H1 (cell line): ENCODE results near the gene PDE1A. TPM values are rescaled to one million over a fixed set of nuclear protein-coding genes. Genes with fewer than 3 reads are reported as not detected.

Experiments used
- CTCF ChIA-PET: fragments of 300-600 bp; sonication (Branson Sonifier 250); formaldehyde crosslinking; loops from one replicate; lab custom pipeline; 2021; ENCODE audit not compliant: partially characterized antibody; lab: Charles Lee
- POLR2A ChIA-PET: fragments of 300-600 bp; sonication (Branson Sonifier 250); formaldehyde crosslinking; loops from one replicate; lab custom pipeline; 2021; ENCODE audit warnings: inconsistent platforms; ENCODE audit not compliant: partially characterized antibody; lab: Charles Lee
- DNase-seq, 2 experiments: peaks; one replicate each; pipeline versions ENCODE4 v3.0.0 to v3.0.0-alpha.2; 2010 to 2022; ENCODE audit warnings: low spot score in 2 of 2, low read depth in 1 of 2, mixed read lengths in 1 of 2
- FAIRE-seq: peaks from 2 replicates; lab custom pipeline; 2011; peaks lifted over from hg19 to GRCh38; lab: Jason Lieb, UNC
- H2AFZ ChIP-seq: 2 replicates; pipeline ENCODE4 v1.8.1; 2012; ENCODE audit warnings: low read length, inconsistent platforms
- H2AK5ac ChIP-seq: 2 replicates; pipeline ENCODE4 v1.6.1; 2013; ENCODE audit warnings: low read depth, low read length
- H2BK120ac ChIP-seq: replicated peaks from 2 replicates; pipeline ENCODE3; 2013; ENCODE audit warnings: low read depth, low read length, inconsistent platforms
- H2BK12ac ChIP-seq: 2 replicates; pipeline ENCODE4 v1.6.1; 2013; ENCODE audit warnings: low read depth, low read length
- H2BK15ac ChIP-seq: 2 replicates; pipeline ENCODE4 v1.6.1; 2013; ENCODE audit warnings: low read length
- H2BK20ac ChIP-seq: 2 replicates; pipeline ENCODE4 v1.6.1; 2013; ENCODE audit warnings: low read length
- H2BK5ac ChIP-seq: 2 replicates; pipeline ENCODE4 v1.6.1; 2013; ENCODE audit warnings: low read depth, low read length
- H3K14ac ChIP-seq: 2 replicates; pipeline ENCODE4 v1.6.1; 2013; ENCODE audit warnings: inconsistent platforms; ENCODE audit not compliant: insufficient read length
- H3K18ac ChIP-seq: 2 replicates; pipeline ENCODE4 v1.6.1; 2013; ENCODE audit warnings: low read length; ENCODE audit errors: extremely low read depth
- H3K23ac ChIP-seq: 2 replicates; pipeline ENCODE4 v1.6.1; 2013; ENCODE audit warnings: inconsistent platforms; ENCODE audit not compliant: insufficient read length
- H3K23me2 ChIP-seq: 2 replicates; pipeline ENCODE4 v1.6.1; 2013; ENCODE audit warnings: low read depth, low read length
- H3K27ac ChIP-seq: 2 replicates; pipeline ENCODE4 v1.6.1; 2011; ENCODE audit warnings: low read depth, low read length, inconsistent platforms
- H3K27me3 ChIP-seq, 4 experiments: replicated peaks in 1 of 4; 1 replicate in 1 of 4; 2 replicates in 3 of 4; pipeline versions ENCODE4 v1.6.1 to v1.8.1; 2011 to 2013; ENCODE audit warnings: low read length in 3 of 4, mild to moderate bottlenecking in 3 of 4, inconsistent platforms in 2 of 4, mixed read lengths in 2 of 4, moderate library complexity in 1 of 4; ENCODE audit not compliant: control insufficient read depth in 3 of 4, insufficient read depth in 3 of 4; ENCODE audit errors: extremely low read depth in 1 of 4
- H3K36me3 ChIP-seq, 4 experiments: 2 replicates each; pipeline versions ENCODE4 v1.6.1 to v1.8.1; 2011 to 2013; ENCODE audit warnings: mild to moderate bottlenecking in 4 of 4, low read length in 3 of 4, moderate library complexity in 2 of 4, control low read depth in 1 of 4, inconsistent platforms in 1 of 4; ENCODE audit not compliant: insufficient read depth in 4 of 4, control insufficient read depth in 2 of 4
- H3K4ac ChIP-seq: replicated peaks from 2 replicates; pipeline ENCODE3; 2013; ENCODE audit warnings: low read length, low read depth, mixed read lengths, inconsistent platforms; ENCODE audit not compliant: insufficient read length
- H3K4me1 ChIP-seq, 4 experiments: replicated peaks in 1 of 4; 1 replicate in 1 of 4; 2 replicates in 3 of 4; pipeline versions ENCODE4 v1.6.1 to v1.8.1; 2011 to 2013; ENCODE audit warnings: low read length in 3 of 4, inconsistent platforms in 2 of 4, mixed read lengths in 1 of 4; ENCODE audit not compliant: insufficient read depth in 4 of 4, control insufficient read depth in 3 of 4
- H3K4me2 ChIP-seq, 2 experiments: 2 replicates each; pipeline versions ENCODE4 v1.6.1 to v1.8.1; 2011 to 2013; ENCODE audit warnings: low read depth in 2 of 2, low read length in 2 of 2, control low read depth in 1 of 2, inconsistent platforms in 1 of 2, mild to moderate bottlenecking in 1 of 2; ENCODE audit not compliant: insufficient read depth in 1 of 2
- H3K4me3 ChIP-seq, 4 experiments: fragments of 200-600, 300-600 bp in 1 of 4; sonication (generic), shearing (Covaris generic), sonication (Bioruptor Twin) in 1 of 4; 2 replicates each; pipeline versions ENCODE4 v1.5.1 to v1.8.1; 2011 to 2016; ENCODE audit warnings: low read length in 4 of 4, low read depth in 3 of 4, control low read depth in 2 of 4, inconsistent platforms in 2 of 4, mild to moderate bottlenecking in 2 of 4, mixed read lengths in 1 of 4, moderate library complexity in 1 of 4; ENCODE audit not compliant: insufficient read depth in 2 of 4; ENCODE audit errors: extremely low read depth in 1 of 4
- H3K56ac ChIP-seq: replicated peaks from 2 replicates; pipeline ENCODE3; 2013; ENCODE audit warnings: low read depth, mild to moderate bottlenecking, mixed read lengths, low read length, inconsistent platforms; ENCODE audit not compliant: insufficient read length
- H3K79me1 ChIP-seq: 2 replicates; pipeline ENCODE4 v1.6.1; 2013; ENCODE audit warnings: low read depth, low read length, control low read depth
- H3K79me2 ChIP-seq, 2 experiments: 2 replicates each; pipeline versions ENCODE4 v1.6.1 to v1.8.1; 2012 to 2013; ENCODE audit warnings: low read length in 2 of 2, mild to moderate bottlenecking in 2 of 2, inconsistent platforms in 1 of 2; ENCODE audit not compliant: insufficient read depth in 2 of 2, control insufficient read depth in 1 of 2
- H3K9ac ChIP-seq, 4 experiments: replicated peaks in 1 of 4; 1 replicate in 1 of 4; 2 replicates in 3 of 4; pipeline versions ENCODE4 v1.6.1 to v1.8.1; 2011 to 2013; ENCODE audit warnings: low read depth in 3 of 4, low read length in 3 of 4, control low read depth in 2 of 4, mild to moderate bottlenecking in 2 of 4, moderate library complexity in 2 of 4, inconsistent platforms in 1 of 4; ENCODE audit errors: extremely low read depth in 1 of 4
- H3K9me3 ChIP-seq, 2 experiments: 2 replicates each; pipeline versions ENCODE4 v1.6.1 to v1.8.1; 2012 to 2013; ENCODE audit warnings: mild to moderate bottlenecking in 2 of 2, moderate library complexity in 2 of 2, control low read depth in 1 of 2, inconsistent platforms in 1 of 2, low read depth in 1 of 2, low read length in 1 of 2, mixed read lengths in 1 of 2; ENCODE audit not compliant: insufficient read depth in 2 of 2
- H4K20me1 ChIP-seq, 2 experiments: replicated peaks in 1 of 2; 2 replicates each; pipeline versions ENCODE3 to v1.8.1; 2011 to 2013; ENCODE audit warnings: inconsistent platforms in 2 of 2, low read length in 2 of 2, mild to moderate bottlenecking in 1 of 2; ENCODE audit not compliant: insufficient read depth in 2 of 2, control insufficient read depth in 1 of 2
- H4K5ac ChIP-seq: 2 replicates; pipeline ENCODE4 v1.6.1; 2013; ENCODE audit warnings: low read length, low read depth, mixed read lengths, inconsistent platforms; ENCODE audit not compliant: insufficient read length
- H4K8ac ChIP-seq: 2 replicates; pipeline ENCODE4 v1.8.0; 2013; ENCODE audit warnings: mild to moderate bottlenecking, moderate library complexity, low read length, inconsistent platforms; ENCODE audit not compliant: insufficient read depth; ENCODE audit errors: extremely low read depth
- H4K91ac ChIP-seq: replicated peaks from 2 replicates; pipeline ENCODE3; 2013; ENCODE audit warnings: low read length, mixed read lengths, inconsistent platforms; ENCODE audit not compliant: insufficient read length
- JUND ChIP-seq: IDR thresholded peaks from 2 replicates; pipeline ENCODE4 v1.6.1; 2011; ENCODE audit warnings: mild to moderate bottlenecking, improper control_type of control experiment, low read length
- WGBS, 2 experiments: shearing (Covaris generic) in 1 of 2; methylation state at CpG; one replicate each; pipeline versions ENCODE4 v1.1.6 to v1.1.7; 2013 to 2015; ENCODE audit warnings: low lambda C conversion rate in 2 of 2, mixed read lengths in 2 of 2, inconsistent platforms in 1 of 2, low coverage in 1 of 2, missing lambda C conversion rate in 1 of 2; ENCODE audit not compliant: insufficient replicate concordance in 2 of 2, insufficient coverage in 1 of 2, insufficient read length in 1 of 2; ENCODE audit errors: extremely low coverage in 1 of 2, missing lambda C conversion rate in 1 of 2; 5-methylcytosine and 5-hydroxymethylcytosine counted together
- polyA plus RNA-seq, 7 experiments: library from polyadenylated mRNA; depleted of rRNA in 3 of 7; stranded (reverse) in 5 of 7; unstranded in 2 of 7; fragments of >200 nt in 5 of 7; fragments of 200-250 nt in 2 of 7; gene quantifications; 1 replicate in 5 of 7; 2 replicates in 1 of 7; 4 replicates in 1 of 7; pipeline versions ENCODE4 v1.2.1 to v1.2.3, GENCODE V29; 2011 to 2013; ENCODE audit warnings: missing spikeins in 2 of 7, mixed read lengths in 2 of 7
- total RNA-seq: library from RNA; stranded (reverse); fragmentation: NEBNext Ultra II Directional; extraction: Animal tissue kit (Norgen Biotek cat#: 25700); gene quantifications from 2 replicates; pipeline ENCODE4 v1.2.1, GENCODE V29; 2021

Gene PDE1A
- total and polyA plus RNA-seq, 2 of the 8 experiments (the other 6 are each of a cell fraction or from before 2014, with no cell fraction given), result 0.34 TPM; not detected in 1

DNA sequence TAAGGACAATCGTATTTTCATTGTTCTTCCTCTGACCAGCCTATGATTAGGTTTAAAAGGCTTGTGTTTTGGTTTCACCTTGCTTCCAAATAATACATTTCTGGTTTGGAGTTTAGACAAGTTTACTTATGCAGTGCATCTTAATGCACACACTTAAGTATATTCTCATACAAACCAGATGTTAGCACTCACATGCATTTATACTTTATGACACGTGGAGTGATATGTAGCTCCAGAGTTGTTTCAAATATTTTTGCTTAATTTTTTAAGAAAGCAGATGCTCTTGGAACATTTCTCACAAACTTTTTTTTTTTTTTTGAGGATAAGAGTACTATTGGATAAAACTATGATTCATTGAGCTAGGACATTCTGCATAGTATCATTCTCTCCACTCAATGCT lies 109.9 kb downstream of the PDE1A start:
- H3K4ac ChIP-seq, result no peak overlapping the region
- WGBS, 2 experiments, result 85% methylated on average over 2 of the region's 2 CpGs; no CpG with 5 or more reads in 1 of the 2 experiments
- no peak for DNase-seq
- H3K4me2 ChIP-seq, result no peak overlapping the region
- H2BK120ac ChIP-seq, result no peak overlapping the region
- H2BK15ac ChIP-seq, result no peak overlapping the region
- H3K79me2 ChIP-seq, result no peaks in the 10 kb centered on the region
- H3K9me3 ChIP-seq, result no peaks in the 10 kb centered on the region
- no peak overlapping the region for H3K14ac ChIP-seq
- H3K23me2 ChIP-seq, result no peaks in the 10 kb centered on the region
- no peaks in the 10 kb centered on the region for H4K20me1 ChIP-seq
- H2AFZ ChIP-seq, result no peak overlapping the region
- no peak for FAIRE-seq
- no peak overlapping the region for H4K91ac ChIP-seq
- H3K79me1 ChIP-seq, result no peaks in the 10 kb centered on the region
- no peak overlapping the region for H3K23ac ChIP-seq
- H3K27me3 ChIP-seq, result no peaks in the 10 kb centered on the region
- H2BK5ac ChIP-seq, result no peak overlapping the region
- H3K36me3 ChIP-seq, result no peaks in the 10 kb centered on the region
- POLR2A ChIA-PET, result no interaction called here
- no peak overlapping the region for H3K9ac ChIP-seq
- H3K4me1 ChIP-seq, result no peaks in the 10 kb centered on the region
- no peak overlapping the region for H2AK5ac ChIP-seq
- H4K5ac ChIP-seq, result no peak overlapping the region
- CTCF ChIA-PET, result no interaction called here
- no peak overlapping the region for H4K8ac ChIP-seq
- no peak overlapping the region for H2BK20ac ChIP-seq
- H3K56ac ChIP-seq, result no peak overlapping the region
- no peak for TF ChIP-seq JUND
- TF ChIP-seq, all 59 proteins: peak for 0
- no peak overlapping the region for H3K18ac ChIP-seq
- H3K4me3 ChIP-seq, result no peak overlapping the region
- no peak overlapping the region for H3K27ac ChIP-seq
- no peak overlapping the region for H2BK12ac ChIP-seq
